Erythroblast (primary cell): ENCODE data around the gene TBPL1.

ENCODE experiments used
- GATA1 ChIP-seq: IDR thresholded peaks from 2 replicates; pipeline ENCODE4 v1.6.1; 2011; ENCODE audit warnings: low read depth, mild to moderate bottlenecking, control low read depth, low read length, moderate library complexity
- POLR2A ChIP-seq: IDR thresholded peaks from 2 replicates; pipeline ENCODE4 v1.6.1; 2011; ENCODE audit warnings: mild to moderate bottlenecking, low read length

GRCh38 chr6:133923938-133924593 is 29.0 kb upstream of the TBPL1 start:
- TF ChIP-seq POLR2A (no peak), GATA1 (no peak)
